PC-3 (cell line): ENCODE results near the gene MAPKBP1. TPM values are rescaled to one million over a fixed set of nuclear protein-coding genes. Genes with fewer than 3 reads are reported as not detected.

Experiments
- ATAC-seq: fragments of 200-7000 bp; cut with Tn5 transposase; 2 replicates; pipeline ENCODE4 v1.9.1; 2020; ENCODE audit warnings: mild to moderate bottlenecking, moderate library complexity
- BruUV-seq: library from RNA; stranded (reverse); fragments of 400-500 nt; replicated peaks from 2 replicates; lab custom pipeline; 2021; lab: Mats Ljungman, UMichigan
- CTCF ChIA-PET: fragments of 300-600 bp; sonication (Branson Sonifier 250); formaldehyde crosslinking; loops from one replicate; lab custom pipeline; 2022; ENCODE audit warnings: antibody characterized with exemption; lab: Charles Lee
- POLR2A ChIA-PET: fragments of 300-600 bp; sonication (Branson Sonifier 250); formaldehyde crosslinking; loops from one replicate; lab custom pipeline; 2022; ENCODE audit warnings: antibody characterized with exemption; ENCODE audit not compliant: unreplicated experiment; lab: Charles Lee
- DNase-seq: peaks from one replicate; pipeline ENCODE4 v3.0.0-alpha.2; 2015
- H2AFZ ChIP-seq: fragments of 300-600 bp; sonication (generic); 2 replicates; pipeline ENCODE4 v1.6.0; 2016; ENCODE audit warnings: antibody characterized with exemption, low read length
- H3F3A ChIP-seq: fragments of 300-600 bp; sonication (generic); one replicate; pipeline ENCODE4 v1.6.0; 2017; ENCODE audit warnings: antibody characterized with exemption, low read length, control low read depth, mild to moderate bottlenecking; ENCODE audit not compliant: unreplicated experiment
- H3K27ac ChIP-seq: fragments of 300-600 bp; sonication (generic); 2 replicates; pipeline ENCODE4 v1.5.1; 2016; ENCODE audit warnings: mild to moderate bottlenecking, low read length
- H3K27me3 ChIP-seq: fragments of 300-600 bp; sonication (generic); 2 replicates; pipeline ENCODE4 v1.6.1; 2016; ENCODE audit warnings: low read length, mixed read lengths
- H3K36me3 ChIP-seq: fragments of 300-600 bp; sonication (generic); 2 replicates; pipeline ENCODE4 v1.6.1; 2016; ENCODE audit warnings: low read depth, mixed run types, low read length, mixed read lengths
- H3K4me1 ChIP-seq: fragments of 300-600 bp; sonication (generic); 2 replicates; pipeline ENCODE4 v1.5.1; 2016; ENCODE audit warnings: low read length; ENCODE audit not compliant: insufficient read depth
- H3K4me2 ChIP-seq: fragments of 300-600 bp; sonication (generic); 2 replicates; pipeline ENCODE4 v1.6.0; 2016; ENCODE audit warnings: low read length
- H3K4me3 ChIP-seq: fragments of 300-600 bp; sonication (generic); 2 replicates; pipeline ENCODE4 v1.5.1; 2016; ENCODE audit warnings: mild to moderate bottlenecking, low read length, mixed read lengths
- H3K79me2 ChIP-seq: fragments of 300-600 bp; sonication (generic); 2 replicates; pipeline ENCODE4 v1.6.1; 2017; ENCODE audit warnings: low read length, mixed read lengths
- H3K9ac ChIP-seq: fragments of 300-600 bp; sonication (generic); 2 replicates; pipeline ENCODE4 v1.6.0; 2016; ENCODE audit warnings: mild to moderate bottlenecking, low read length
- H3K9me2 ChIP-seq: fragments of 300-600 bp; sonication (generic); replicated peaks from 2 replicates; pipeline ENCODE4 v1.6.1; 2016; ENCODE audit warnings: mixed run types, low read length, mixed read lengths
- H3K9me3 ChIP-seq: fragments of 300-600 bp; sonication (generic); 2 replicates; pipeline ENCODE4 v1.6.1; 2016; ENCODE audit warnings: low read length, mixed read lengths
- H4K20me1 ChIP-seq: fragments of 300-600 bp; sonication (generic); 2 replicates; pipeline ENCODE4 v1.6.1; 2016; ENCODE audit warnings: low read length, mixed read lengths
- CTCF ChIP-seq: fragments of 300-600 bp; sonication (generic); conservative IDR thresholded peaks from 2 replicates; pipeline ENCODE4 v1.5.1; 2017; ENCODE audit warnings: antibody characterized with exemption, low read depth, mild to moderate bottlenecking, low read length
- EZH2 ChIP-seq: fragments of 300-600 bp; sonication (generic); IDR thresholded peaks from one replicate; pipeline ENCODE4 v1.6.1; 2017; ENCODE audit warnings: antibody characterized with exemption, mild to moderate bottlenecking, low read length; ENCODE audit not compliant: unreplicated experiment
- EZH2phosphoT487 ChIP-seq: fragments of 300-600 bp; sonication (generic); IDR thresholded peaks from 2 replicates; pipeline ENCODE4 v1.6.1; 2018; ENCODE audit warnings: mild to moderate bottlenecking, antibody characterized with exemption, low read length, borderline replicate concordance
- intact Hi-C: fragments of 100-400 bp; cut with micrococcal nuclease; formaldehyde crosslinking; loops from 2 replicates; pipeline ENCODE4 v1.9.0; 2023
- total RNA-seq: library from RNA; depleted of rRNA; stranded (reverse); fragments of >200 nt; gene quantifications from 2 replicates; pipeline ENCODE4 v1.2.3, GENCODE V29; 2014

Gene MAPKBP1
- total RNA-seq, 1 experiment from 2014 or later, result 29.1 TPM

- Histone ChIP-seq H4K20me1 (no peaks in the 10 kb centered on the region), H2AFZ (no peak overlapping the region), H3K4me1 (peaks cover 10% of the 10 kb centered on the region; the same call in 1 of the 2 replicates), H3K36me3 (no peaks in the 10 kb centered on the region), H3F3A (no peaks in the 10 kb centered on the region), H3K27me3 (no peaks in the 10 kb centered on the region), H3K4me2 (no peak overlapping the region), H3K9ac (no peak overlapping the region), H3K4me3 (no peak overlapping the region), H3K27ac (no peak overlapping the region), H3K79me2 (no peaks in the 10 kb centered on the region), H3K9me3 (no peaks in the 10 kb centered on the region), H3K9me2 (no peaks in the 10 kb centered on the region)
- BruUV-seq, result no TSS peak
- ATAC-seq, result no peak; the same call in 1 of the 2 replicates
- POLR2A ChIA-PET, result no interaction called here
- CTCF ChIA-PET, result no interaction called here
- intact Hi-C loops, result no loop called here
- DNase-seq, result no peak
- TF ChIP-seq EZH2 (no peak), EZH2phosphoT487 (no peak), CTCF (no peak)
Measured at GRCh38 chr15:41861736-41862356, 87.6 kb downstream of the MAPKBP1 start.

- no peaks in the 10 kb centered on the region for H3K9me3 ChIP-seq
- H3K79me2 ChIP-seq, result no peaks in the 10 kb centered on the region
- no peak overlapping the region for H3K9ac ChIP-seq
- ATAC-seq (no peak), DNase-seq (peak; percentile 9)
- no peaks in the 10 kb centered on the region for H3K9me2 ChIP-seq
- H3K4me1 ChIP-seq, result peaks cover 10% of the 10 kb centered on the region; the same call in 1 of the 2 replicates
- H3K36me3 ChIP-seq, result no peaks in the 10 kb centered on the region
- no peaks in the 10 kb centered on the region for H3F3A ChIP-seq
- H3K4me2 ChIP-seq, result no peak overlapping the region
- no peak overlapping the region for H2AFZ ChIP-seq
- TF ChIP-seq CTCF (no peak), EZH2 (no peak), EZH2phosphoT487 (no peak)
- ChIA-PET POLR2A (no interaction called here), CTCF (no interaction called here)
- no peak overlapping the region for H3K4me3 ChIP-seq
- no peaks in the 10 kb centered on the region for H3K27me3 ChIP-seq
- no TSS peak for BruUV-seq
- intact Hi-C loops, result no loop called here
- no peak overlapping the region for H3K27ac ChIP-seq
- H4K20me1 ChIP-seq, result no peaks in the 10 kb centered on the region
Measured at GRCh38 chr15:41862515-41863116, 88.3 kb downstream of the MAPKBP1 start.

- H3K9ac ChIP-seq, result no peak overlapping the region
- DNase-seq (no peak), ATAC-seq (no peak)
- H3F3A ChIP-seq, result no peaks in the 10 kb centered on the region
- TF ChIP-seq EZH2phosphoT487 (no peak), CTCF (no peak), EZH2 (no peak)
- H2AFZ ChIP-seq, result no peak overlapping the region
- CTCF ChIA-PET, result no interaction called here
- H4K20me1 ChIP-seq, result no peaks in the 10 kb centered on the region
- H3K27ac ChIP-seq, result no peak overlapping the region
- H3K4me2 ChIP-seq, result no peak overlapping the region
- intact Hi-C loops, result no loop called here
- no peaks in the 10 kb centered on the region for H3K27me3 ChIP-seq
- no peaks in the 10 kb centered on the region for H3K9me2 ChIP-seq
- BruUV-seq, result no TSS peak
- H3K4me3 ChIP-seq, result no peak overlapping the region
- H3K4me1 ChIP-seq, result peaks cover 24% of the 10 kb centered on the region
- H3K36me3 ChIP-seq, result no peaks in the 10 kb centered on the region
- H3K9me3 ChIP-seq, result no peaks in the 10 kb centered on the region
- POLR2A ChIA-PET, result no interaction called here
- no peaks in the 10 kb centered on the region for H3K79me2 ChIP-seq
Measured at GRCh38 chr15:41865490-41866055, 91.3 kb downstream of the MAPKBP1 start.
